ENCODE results near the gene DSC2. TPM values are rescaled to one million over a fixed set of nuclear protein-coding genes. Genes with fewer than 3 reads are reported as not detected.
"Not testable (repeated sequence)": the region's sequence is repeated elsewhere in the genome, so short reads cannot be mapped to it uniquely, and the experiment has no call there.

DSC2 gene
- polyA plus RNA-seq, 1 donor, result 65.2 TPM

- no CpG with 5 or more reads among the region's 2 CpGs for WGBS (ENCODE audit: insufficient coverage, low lambda C conversion rate)
- not testable (repeated sequence) for H3K36me3 ChIP-seq (ENCODE audit: control insufficient read depth, insufficient read depth, low read length); H3K4me3 ChIP-seq (ENCODE audit: low read length); H3K27ac ChIP-seq (ENCODE audit: low read length); H3K27me3 ChIP-seq (ENCODE audit: control insufficient read depth, insufficient read depth, low read length); H3K4me1 ChIP-seq (ENCODE audit: control insufficient read depth, insufficient read depth, low read length); H3K9me3 ChIP-seq (ENCODE audit: control insufficient read depth, low read depth, low read length); DNase-seq
Observed at GRCh38 chr18:31123125-31123524, 20.9 kb upstream of the DSC2 start.

GRCh38 chr18:31120594-31120993, 18.4 kb upstream of the DSC2 start:
- WGBS (ENCODE audit: insufficient coverage, low lambda C conversion rate), result 82% methylated on average over 1 of the region's 2 CpGs
- H3K9me3 ChIP-seq (ENCODE audit: control insufficient read depth, low read depth, low read length), result no peaks in the 10 kb centered on the region
- H3K4me3 ChIP-seq (ENCODE audit: low read length), result no peak overlapping the region
- DNase-seq, result no peak
- no peaks in the 10 kb centered on the region for H3K27me3 ChIP-seq (ENCODE audit: control insufficient read depth, insufficient read depth, low read length)
- H3K4me1 ChIP-seq (ENCODE audit: control insufficient read depth, insufficient read depth, low read length), result no peaks in the 10 kb centered on the region
- no peak overlapping the region for H3K27ac ChIP-seq (ENCODE audit: low read length)
- no peaks in the 10 kb centered on the region for H3K36me3 ChIP-seq (ENCODE audit: control insufficient read depth, insufficient read depth, low read length)

- no peak overlapping the region for H3K27ac ChIP-seq (ENCODE audit: low read length)
- H3K9me3 ChIP-seq (ENCODE audit: control insufficient read depth, low read depth, low read length), result no peaks in the 10 kb centered on the region
- WGBS (ENCODE audit: insufficient coverage, low lambda C conversion rate), result 95% methylated on average over 2 of the region's 2 CpGs
- DNase-seq, result no peak
- H3K36me3 ChIP-seq (ENCODE audit: control insufficient read depth, insufficient read depth, low read length), result no peaks in the 10 kb centered on the region
- H3K27me3 ChIP-seq (ENCODE audit: control insufficient read depth, insufficient read depth, low read length), result no peaks in the 10 kb centered on the region
- no peaks in the 10 kb centered on the region for H3K4me1 ChIP-seq (ENCODE audit: control insufficient read depth, insufficient read depth, low read length)
- no peak overlapping the region for H3K4me3 ChIP-seq (ENCODE audit: low read length)
Observed at GRCh38 chr18:31116853-31117595, 14.8 kb upstream of the DSC2 start.

GRCh38 chr18:31112804-31113203, 10.6 kb upstream of the DSC2 start:
- Histone ChIP-seq H3K27ac (ENCODE audit: low read length) (no peak overlapping the region), H3K9me3 (ENCODE audit: control insufficient read depth, low read depth, low read length) (no peaks in the 10 kb centered on the region), H3K27me3 (ENCODE audit: control insufficient read depth, insufficient read depth, low read length) (no peaks in the 10 kb centered on the region), H3K36me3 (ENCODE audit: control insufficient read depth, insufficient read depth, low read length) (no peaks in the 10 kb centered on the region), H3K4me1 (ENCODE audit: control insufficient read depth, insufficient read depth, low read length) (no peaks in the 10 kb centered on the region), H3K4me3 (ENCODE audit: low read length) (no peak overlapping the region)
- 100% methylated on average over 1 of the region's 2 CpGs for WGBS (ENCODE audit: insufficient coverage, low lambda C conversion rate)
- no peak for DNase-seq

- Histone ChIP-seq H3K36me3 (ENCODE audit: control insufficient read depth, insufficient read depth, low read length) (no peaks in the 10 kb centered on the region), H3K27ac (ENCODE audit: low read length) (no peak overlapping the region), H3K4me1 (ENCODE audit: control insufficient read depth, insufficient read depth, low read length) (no peaks in the 10 kb centered on the region), H3K9me3 (ENCODE audit: control insufficient read depth, low read depth, low read length) (no peaks in the 10 kb centered on the region), H3K27me3 (ENCODE audit: control insufficient read depth, insufficient read depth, low read length) (peaks cover 2% of the 10 kb centered on the region), H3K4me3 (ENCODE audit: low read length) (no peak overlapping the region)
- DNase-seq, result no peak
- WGBS (ENCODE audit: insufficient coverage, low lambda C conversion rate), result no CpG with 5 or more reads among the region's 3 CpGs
Observed at GRCh38 chr18:31105733-31106132, 3.5 kb upstream of the DSC2 start.

- 80% methylated on average over 1 of the region's 3 CpGs for WGBS (ENCODE audit: insufficient coverage, low lambda C conversion rate)
- H3K36me3 ChIP-seq (ENCODE audit: control insufficient read depth, insufficient read depth, low read length), result no peaks in the 10 kb centered on the region
- no peak for DNase-seq
Observed at GRCh38 chr18:31104444-31104843, 2.2 kb upstream of the DSC2 start.

GRCh38 chr18:31103423-31103822, 1.2 kb upstream of the DSC2 start:
- WGBS (ENCODE audit: insufficient coverage, low lambda C conversion rate), result 88% methylated on average over 2 of the region's 3 CpGs
- Histone ChIP-seq H3K4me1 (ENCODE audit: control insufficient read depth, insufficient read depth, low read length) (peaks cover 10% of the 10 kb centered on the region), H3K4me3 (ENCODE audit: low read length) (no peak overlapping the region), H3K36me3 (ENCODE audit: control insufficient read depth, insufficient read depth, low read length) (no peaks in the 10 kb centered on the region), H3K27me3 (ENCODE audit: control insufficient read depth, insufficient read depth, low read length) (peaks cover 2% of the 10 kb centered on the region), H3K9me3 (ENCODE audit: control insufficient read depth, low read depth, low read length) (no peaks in the 10 kb centered on the region), H3K27ac (ENCODE audit: low read length) (no peak overlapping the region)
- DNase-seq, result peak in 1 of 2 donors; percentile 17

More at GRCh38 chr18:31104444-31104843, 2.2 kb upstream of the DSC2 start:
- no peak overlapping the region for H3K27ac ChIP-seq (ENCODE audit: low read length)
- H3K27me3 ChIP-seq (ENCODE audit: control insufficient read depth, insufficient read depth, low read length), result peaks cover 2% of the 10 kb centered on the region
- no peaks in the 10 kb centered on the region for H3K9me3 ChIP-seq (ENCODE audit: control insufficient read depth, low read depth, low read length)
- H3K4me1 ChIP-seq (ENCODE audit: control insufficient read depth, insufficient read depth, low read length), result peaks cover 6% of the 10 kb centered on the region
- no peak overlapping the region for H3K4me3 ChIP-seq (ENCODE audit: low read length)

- Histone ChIP-seq H3K4me3 (ENCODE audit: low read length) (no peak overlapping the region), H3K27ac (ENCODE audit: low read length) (peak overlapping the region; percentile 98), H3K36me3 (ENCODE audit: control insufficient read depth, insufficient read depth, low read length) (no peaks in the 10 kb centered on the region), H3K9me3 (ENCODE audit: control insufficient read depth, low read depth, low read length) (no peaks in the 10 kb centered on the region), H3K4me1 (ENCODE audit: control insufficient read depth, insufficient read depth, low read length) (peaks cover 11% of the 10 kb centered on the region), H3K27me3 (ENCODE audit: control insufficient read depth, insufficient read depth, low read length) (peaks cover 2% of the 10 kb centered on the region)
- no CpG with 5 or more reads among the region's 2 CpGs for WGBS (ENCODE audit: insufficient coverage, low lambda C conversion rate)
- peak in 1 of 2 donors; percentile 26 for DNase-seq
Observed at GRCh38 chr18:31102941-31103340, 720 bp upstream of the DSC2 start.

- no CpG with 5 or more reads among the region's 72 CpGs for WGBS (ENCODE audit: insufficient coverage, low lambda C conversion rate)
- peak; percentile 61 to 93 for DNase-seq
Observed at GRCh38 chr18:31101183-31102024, 817 bp downstream of the DSC2 start.

GRCh38 chr18:31100436-31101182, 1.6 kb downstream of the DSC2 start:
- H3K27ac ChIP-seq (ENCODE audit: low read length), result peak overlapping the region; percentile 98
- peaks cover 17% of the 10 kb centered on the region for H3K4me1 ChIP-seq (ENCODE audit: control insufficient read depth, insufficient read depth, low read length)
- H3K27me3 ChIP-seq (ENCODE audit: control insufficient read depth, insufficient read depth, low read length), result peaks cover 2% of the 10 kb centered on the region
- H3K9me3 ChIP-seq (ENCODE audit: control insufficient read depth, low read depth, low read length), result no peaks in the 10 kb centered on the region
- H3K4me3 ChIP-seq (ENCODE audit: low read length), result peak overlapping the region; percentile 70
- no peaks in the 10 kb centered on the region for H3K36me3 ChIP-seq (ENCODE audit: control insufficient read depth, insufficient read depth, low read length)
- peak; percentile 44 to 79 for DNase-seq
- no CpG with 5 or more reads among the region's 23 CpGs for WGBS (ENCODE audit: insufficient coverage, low lambda C conversion rate)

More at GRCh38 chr18:31101183-31102024, 817 bp downstream of the DSC2 start:
- H3K27ac ChIP-seq (ENCODE audit: low read length), result peak overlapping the region; percentile 98
- H3K9me3 ChIP-seq (ENCODE audit: control insufficient read depth, low read depth, low read length), result no peaks in the 10 kb centered on the region
- no peaks in the 10 kb centered on the region for H3K36me3 ChIP-seq (ENCODE audit: control insufficient read depth, insufficient read depth, low read length)
- H3K27me3 ChIP-seq (ENCODE audit: control insufficient read depth, insufficient read depth, low read length), result peaks cover 2% of the 10 kb centered on the region
- H3K4me3 ChIP-seq (ENCODE audit: low read length), result peak overlapping the region; percentile 70
- peaks cover 17% of the 10 kb centered on the region for H3K4me1 ChIP-seq (ENCODE audit: control insufficient read depth, insufficient read depth, low read length)

Data from large intestine (tissue), 3 donors.